Parathyroid adenoma (tissue), 2 donors: ENCODE measurements around the gene CLEC9A.

ENCODE experiments used
- H2AFZ ChIP-seq: fragments of 300-600 bp; sonication (generic); one replicate; pipeline ENCODE4 v1.7.0; 2017; ENCODE audit warnings: antibody characterized with exemption, mild to moderate bottlenecking
- H3K27ac ChIP-seq: fragments of 300-600 bp; sonication (generic); one replicate; pipeline ENCODE4 v1.7.0; 2017
- H3K27me3 ChIP-seq: fragments of 300-600 bp; sonication (generic); one replicate; pipeline ENCODE4 v1.7.0; 2017; ENCODE audit warnings: low read length; ENCODE audit not compliant: control insufficient read depth, insufficient read depth
- H3K36me3 ChIP-seq: fragments of 300-600 bp; sonication (generic); one replicate; pipeline ENCODE4 v1.7.0; 2017; ENCODE audit warnings: low read length; ENCODE audit not compliant: control insufficient read depth, insufficient read depth
- H3K4me1 ChIP-seq: fragments of 300-600 bp; sonication (generic); one replicate; pipeline ENCODE4 v1.7.0; 2017; ENCODE audit warnings: control low read depth
- H3K4me2 ChIP-seq: fragments of 300-600 bp; sonication (generic); one replicate; pipeline ENCODE4 v1.7.0; 2017; ENCODE audit warnings: low read length
- H3K4me3 ChIP-seq: fragments of 300-600 bp; sonication (generic); one replicate; pipeline ENCODE4 v1.7.0; 2017; ENCODE audit warnings: low read depth, low read length
- H3K79me2 ChIP-seq: fragments of 300-600 bp; sonication (generic); one replicate; pipeline ENCODE4 v1.7.0; 2017; ENCODE audit warnings: control low read depth
- H3K9ac ChIP-seq: fragments of 300-600 bp; sonication (generic); one replicate; pipeline ENCODE4 v1.7.0; 2017; ENCODE audit warnings: mild to moderate bottlenecking
- H3K9me3 ChIP-seq: fragments of 300-600 bp; sonication (generic); one replicate; pipeline ENCODE4 v1.7.0; 2017; ENCODE audit warnings: low read length; ENCODE audit not compliant: control insufficient read depth
- TF ChIP-seq, protein P1 (sequence below): fragments of 300-600 bp; sonication (generic); IDR thresholded peaks from one replicate; pipeline ENCODE4 v1.7.0; 2017; ENCODE audit warnings: antibody characterized with exemption, mild to moderate bottlenecking
- donor health status: primary hyperparathyroidism.

CLEC9A gene

DNA sequence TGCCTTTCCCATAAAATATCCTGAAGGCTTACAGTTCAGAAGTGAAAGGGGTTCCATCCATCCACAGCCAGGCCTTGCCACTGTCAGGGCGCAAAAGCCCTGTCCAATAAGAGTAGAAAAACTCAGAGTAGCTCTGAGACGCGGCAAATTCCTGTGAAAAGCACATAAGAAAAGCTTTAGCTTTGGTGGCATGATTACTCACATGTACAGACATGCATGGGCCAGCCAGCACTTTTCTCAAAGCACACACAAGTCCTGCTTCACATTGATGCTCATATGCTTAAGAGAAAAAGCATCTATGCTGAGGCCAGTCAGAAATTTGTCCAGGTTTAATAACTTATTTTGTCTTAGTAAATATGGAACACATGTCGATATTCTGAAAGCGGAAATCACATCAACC, 42.8 kb downstream of the CLEC9A start:
- H3K4me2 ChIP-seq = no peak overlapping the region

DNA sequence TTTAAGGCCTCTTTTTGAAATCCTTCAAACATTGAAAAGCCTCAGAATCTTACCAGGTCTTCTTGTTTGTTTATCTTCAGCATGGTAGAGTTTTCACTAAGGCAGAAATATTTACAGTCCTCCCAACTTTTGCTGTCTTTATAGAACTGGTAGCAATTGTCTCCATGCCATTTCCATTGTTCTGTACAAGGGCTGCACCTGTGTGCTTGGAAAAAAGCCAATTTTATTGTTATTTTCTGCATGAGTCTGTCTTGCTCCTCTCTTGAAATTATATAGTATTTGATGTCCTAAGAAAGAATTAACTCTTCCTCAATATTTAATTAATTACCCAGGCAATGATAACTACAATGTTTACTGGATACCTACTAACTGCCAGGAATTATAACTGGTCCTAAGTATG, 45.0 kb downstream of the CLEC9A start:
- Histone ChIP-seq H3K4me3 (no peak overlapping the region), H3K9me3 (no peaks in the 10 kb centered on the region), H3K9ac (no peak overlapping the region), H3K79me2 (no peaks in the 10 kb centered on the region), H3K27me3 (no peaks in the 10 kb centered on the region), H3K36me3 (no peaks in the 10 kb centered on the region), H2AFZ (no peak overlapping the region), H3K27ac (no peak overlapping the region), H3K4me2 (no peak overlapping the region), H3K4me1 (no peaks in the 10 kb centered on the region)
- TF ChIP-seq, protein P1, sequence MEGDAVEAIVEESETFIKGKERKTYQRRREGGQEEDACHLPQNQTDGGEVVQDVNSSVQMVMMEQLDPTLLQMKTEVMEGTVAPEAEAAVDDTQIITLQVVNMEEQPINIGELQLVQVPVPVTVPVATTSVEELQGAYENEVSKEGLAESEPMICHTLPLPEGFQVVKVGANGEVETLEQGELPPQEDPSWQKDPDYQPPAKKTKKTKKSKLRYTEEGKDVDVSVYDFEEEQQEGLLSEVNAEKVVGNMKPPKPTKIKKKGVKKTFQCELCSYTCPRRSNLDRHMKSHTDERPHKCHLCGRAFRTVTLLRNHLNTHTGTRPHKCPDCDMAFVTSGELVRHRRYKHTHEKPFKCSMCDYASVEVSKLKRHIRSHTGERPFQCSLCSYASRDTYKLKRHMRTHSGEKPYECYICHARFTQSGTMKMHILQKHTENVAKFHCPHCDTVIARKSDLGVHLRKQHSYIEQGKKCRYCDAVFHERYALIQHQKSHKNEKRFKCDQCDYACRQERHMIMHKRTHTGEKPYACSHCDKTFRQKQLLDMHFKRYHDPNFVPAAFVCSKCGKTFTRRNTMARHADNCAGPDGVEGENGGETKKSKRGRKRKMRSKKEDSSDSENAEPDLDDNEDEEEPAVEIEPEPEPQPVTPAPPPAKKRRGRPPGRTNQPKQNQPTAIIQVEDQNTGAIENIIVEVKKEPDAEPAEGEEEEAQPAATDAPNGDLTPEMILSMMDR = no peak

More for the DNA sequence above, 42.8 kb downstream of the CLEC9A start:
- H3K27me3 ChIP-seq = no peaks in the 10 kb centered on the region
- H3K27ac ChIP-seq = no peak overlapping the region
- no peaks in the 10 kb centered on the region for H3K36me3 ChIP-seq
- no peaks in the 10 kb centered on the region for H3K79me2 ChIP-seq
- no peak overlapping the region for H3K4me3 ChIP-seq
- H3K9ac ChIP-seq = no peak overlapping the region
- H2AFZ ChIP-seq = no peak overlapping the region
- H3K9me3 ChIP-seq = no peaks in the 10 kb centered on the region
- TF ChIP-seq, protein P1 = no peak
- H3K4me1 ChIP-seq = no peaks in the 10 kb centered on the region

DNA sequence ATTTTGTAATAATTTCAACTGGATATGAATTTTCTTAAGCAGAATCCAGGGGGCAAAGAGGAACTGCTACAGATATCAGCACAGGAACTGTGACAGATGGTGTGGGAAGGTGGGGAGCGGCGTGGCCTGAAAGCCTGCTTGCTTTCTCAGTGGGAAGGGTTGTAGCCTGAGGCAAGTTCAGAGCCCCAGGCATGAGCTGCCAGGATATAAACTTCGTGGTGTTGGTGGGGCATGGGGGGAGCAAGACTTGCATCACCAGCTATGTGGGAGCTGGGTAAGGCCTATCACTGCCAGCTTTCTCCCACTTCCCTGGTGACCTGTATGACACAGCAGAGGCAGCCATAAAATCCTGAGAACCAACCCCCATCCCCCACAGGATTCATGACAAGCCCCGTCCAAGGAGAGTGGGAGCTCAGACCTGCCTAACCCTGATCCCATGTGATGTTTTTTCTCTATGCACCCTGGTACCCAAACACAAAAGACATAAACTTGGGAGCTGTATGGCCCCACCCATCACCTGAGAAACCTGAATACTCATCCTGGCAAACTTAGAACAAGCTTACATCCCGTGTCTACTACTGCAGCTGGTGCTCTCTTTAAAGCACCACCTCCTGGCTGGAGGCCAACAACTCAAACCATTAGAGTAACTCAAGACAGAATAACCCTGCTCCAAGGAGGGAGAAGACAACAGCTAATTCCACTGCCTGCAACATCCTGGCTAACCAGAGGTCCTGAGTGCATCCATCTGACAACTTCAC, 51.8 kb downstream of the CLEC9A start:
- H3K79me2 ChIP-seq = no peaks in the 10 kb centered on the region
- H3K4me3 ChIP-seq = no peak overlapping the region
- no peak overlapping the region for H2AFZ ChIP-seq
- no peak overlapping the region for H3K9ac ChIP-seq
- no peaks in the 10 kb centered on the region for H3K4me1 ChIP-seq
- no peaks in the 10 kb centered on the region for H3K9me3 ChIP-seq
- TF ChIP-seq, protein P1 = no peak
- no peak overlapping the region for H3K4me2 ChIP-seq
- H3K27ac ChIP-seq = no peak overlapping the region
- H3K36me3 ChIP-seq = no peaks in the 10 kb centered on the region
- H3K27me3 ChIP-seq = no peaks in the 10 kb centered on the region

DNA sequence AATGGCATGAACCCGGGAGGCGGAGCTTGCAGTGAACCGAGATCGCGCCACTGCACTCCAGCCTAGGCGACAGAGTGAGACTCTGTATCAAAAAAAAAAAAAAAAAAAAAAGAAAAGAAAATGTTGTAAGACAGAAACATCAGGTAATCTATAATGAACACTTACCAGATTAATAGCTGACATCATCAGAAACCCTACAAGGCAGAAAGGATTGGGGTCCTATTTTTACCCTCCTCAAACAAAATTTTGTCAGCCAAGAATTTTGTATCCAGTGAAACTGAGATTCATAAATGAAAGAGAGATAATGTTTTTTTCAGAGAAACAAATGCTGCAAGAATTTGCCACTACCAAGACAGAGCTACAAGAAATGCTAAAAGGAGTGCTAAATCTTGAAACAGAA, 54.3 kb downstream of the CLEC9A start:
- Histone ChIP-seq H3K36me3 (no peaks in the 10 kb centered on the region), H3K27me3 (no peaks in the 10 kb centered on the region), H3K4me1 (no peaks in the 10 kb centered on the region), H3K4me3 (no peak overlapping the region), H3K9ac (no peak overlapping the region), H3K79me2 (no peaks in the 10 kb centered on the region), H3K27ac (no peak overlapping the region), H3K4me2 (no peak overlapping the region), H3K9me3 (no peaks in the 10 kb centered on the region), H2AFZ (no peak overlapping the region)
- TF ChIP-seq, protein P1 = no peak

DNA sequence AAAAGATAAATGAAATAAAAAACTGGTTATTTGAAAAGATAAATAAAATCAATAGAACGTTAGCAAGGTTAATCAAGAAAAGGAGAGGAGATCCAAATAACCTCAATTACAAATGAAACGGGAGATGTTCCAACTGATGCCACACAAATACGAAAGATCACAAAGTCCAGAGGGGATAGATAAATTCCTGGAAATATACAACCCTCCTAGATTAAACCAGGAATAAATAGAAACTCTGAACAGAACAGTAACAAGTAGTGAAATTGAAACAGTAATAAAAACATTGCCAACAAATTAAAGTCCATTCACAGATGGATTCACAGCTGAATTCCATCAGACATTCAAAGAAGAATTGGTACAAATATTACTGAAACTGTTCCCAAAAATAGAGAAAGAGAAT, 55.9 kb downstream of the CLEC9A start:
- H3K27me3 ChIP-seq = no peaks in the 10 kb centered on the region
- no peak overlapping the region for H3K27ac ChIP-seq
- H2AFZ ChIP-seq = no peak overlapping the region
- no peaks in the 10 kb centered on the region for H3K36me3 ChIP-seq
- H3K79me2 ChIP-seq = no peaks in the 10 kb centered on the region
- no peak overlapping the region for H3K4me3 ChIP-seq
- H3K4me1 ChIP-seq = no peaks in the 10 kb centered on the region
- no peak overlapping the region for H3K9ac ChIP-seq
- H3K4me2 ChIP-seq = no peak overlapping the region
- TF ChIP-seq, protein P1 = no peak
- H3K9me3 ChIP-seq = no peaks in the 10 kb centered on the region
